CD4-positive, alpha-beta T cell treated with Interferon gamma for 1 hour (primary cell): ENCODE measurements around the gene ISLR.

Experiments used
- DNase-seq: peaks from one replicate; pipeline ENCODE4 v3.0.0-alpha.2; 2020

The ISLR gene

DNA sequence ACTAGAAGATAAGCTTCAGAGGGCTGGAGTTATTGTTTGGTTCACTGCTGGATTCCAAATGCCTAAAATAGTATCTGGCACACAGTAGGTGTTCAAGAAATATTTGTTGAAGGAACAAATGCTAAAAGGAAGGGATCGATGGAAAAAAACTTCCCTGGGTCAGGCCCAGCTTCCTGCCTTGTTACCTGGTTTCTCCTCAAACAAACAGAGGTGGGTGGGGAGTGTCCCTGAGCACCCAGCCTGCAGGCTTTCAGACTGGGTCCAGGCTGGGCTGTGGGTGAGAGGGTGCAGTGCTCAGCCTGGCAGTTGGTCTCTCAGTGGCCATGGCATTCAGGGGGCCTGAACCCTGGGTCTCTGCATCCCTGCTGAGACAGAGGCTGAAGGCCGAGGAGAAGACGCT is 43.4 kb downstream of the ISLR start:
- DNase-seq: no peak

DNA sequence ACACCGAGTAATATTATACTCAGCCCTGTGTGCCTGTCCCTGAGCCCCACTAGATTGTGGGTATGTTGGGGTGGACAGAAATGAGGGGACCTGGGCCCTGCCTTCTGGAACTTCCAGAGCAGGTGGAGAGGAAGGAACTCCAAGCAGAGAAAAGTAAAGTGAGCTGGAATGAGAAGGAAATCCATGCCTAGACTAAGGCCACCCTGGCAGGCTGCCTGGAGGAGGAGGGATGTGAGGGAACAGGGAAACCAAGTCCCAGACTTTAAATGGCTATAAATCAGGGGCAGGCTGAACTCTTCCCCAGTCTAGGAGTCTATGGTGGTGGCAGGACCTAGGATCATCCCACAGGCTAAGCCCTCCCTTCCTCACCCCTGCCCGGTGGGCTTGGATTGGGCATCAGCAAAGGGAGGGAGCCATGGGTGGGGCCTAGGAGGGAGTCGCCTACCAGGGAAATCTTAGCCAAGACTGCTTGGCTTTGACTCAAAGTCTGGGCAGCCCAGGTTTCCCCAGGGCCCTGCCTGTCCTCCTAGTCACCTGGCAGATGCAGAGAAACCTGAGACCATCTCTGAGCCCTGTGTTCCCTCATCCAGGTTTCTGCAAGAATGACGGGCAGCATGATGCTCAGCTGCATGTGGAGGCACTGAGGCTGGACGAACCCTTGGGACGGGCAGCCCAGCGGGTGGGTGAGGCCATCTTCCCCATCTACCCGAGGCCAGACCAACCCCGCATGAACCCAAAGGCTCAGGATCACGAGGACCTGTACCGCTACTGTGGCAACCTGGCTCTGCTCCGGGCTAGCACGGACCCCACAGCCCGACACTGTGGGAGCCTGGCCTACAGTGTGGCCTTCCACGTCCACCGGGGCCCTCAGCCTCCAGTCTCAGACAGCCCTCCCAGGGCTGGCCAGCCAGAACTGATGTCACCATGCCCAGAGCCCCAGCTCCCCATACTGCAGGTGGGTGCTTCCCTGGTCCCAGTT is 44.7 kb downstream of the ISLR start:
- DNase-seq: no peak

DNA sequence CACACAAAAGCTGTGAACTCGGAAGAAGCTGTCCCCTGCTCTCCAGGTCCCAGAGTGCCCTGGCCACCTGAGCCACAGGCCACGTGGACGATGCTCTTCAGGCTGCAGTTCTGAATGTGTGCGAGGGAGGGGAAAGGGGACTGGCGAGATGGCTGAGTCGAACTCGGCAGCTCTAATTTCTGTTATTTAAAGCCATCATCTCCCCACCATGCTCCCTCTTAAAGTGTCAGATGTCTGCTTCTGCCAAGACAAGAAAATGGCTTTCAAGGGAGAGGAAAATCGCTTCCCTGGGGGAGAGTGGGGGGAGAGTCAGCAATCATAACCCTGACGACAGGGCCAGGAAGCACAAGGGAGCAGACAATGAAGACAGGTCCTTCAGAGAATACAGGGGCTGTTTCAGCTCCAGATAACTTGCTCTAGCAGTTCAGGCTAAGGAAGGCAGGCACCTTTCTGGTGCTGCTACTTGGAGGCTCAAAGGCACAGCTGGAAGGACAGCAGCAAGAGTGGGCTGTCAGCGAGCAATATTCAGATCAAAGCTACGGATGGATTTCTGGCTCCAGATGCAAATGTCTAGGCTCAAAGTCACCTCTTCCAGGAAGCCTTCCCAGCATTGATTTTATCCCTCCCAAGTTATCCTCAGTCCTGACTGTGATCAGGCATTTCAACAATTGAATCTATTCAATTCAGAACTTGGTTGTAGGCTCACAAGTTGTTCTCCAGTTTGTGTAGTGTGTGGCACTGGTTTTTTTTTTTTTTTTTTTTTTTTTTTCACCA is 47.2 kb downstream of the ISLR start:
- DNase-seq: no peak

DNA sequence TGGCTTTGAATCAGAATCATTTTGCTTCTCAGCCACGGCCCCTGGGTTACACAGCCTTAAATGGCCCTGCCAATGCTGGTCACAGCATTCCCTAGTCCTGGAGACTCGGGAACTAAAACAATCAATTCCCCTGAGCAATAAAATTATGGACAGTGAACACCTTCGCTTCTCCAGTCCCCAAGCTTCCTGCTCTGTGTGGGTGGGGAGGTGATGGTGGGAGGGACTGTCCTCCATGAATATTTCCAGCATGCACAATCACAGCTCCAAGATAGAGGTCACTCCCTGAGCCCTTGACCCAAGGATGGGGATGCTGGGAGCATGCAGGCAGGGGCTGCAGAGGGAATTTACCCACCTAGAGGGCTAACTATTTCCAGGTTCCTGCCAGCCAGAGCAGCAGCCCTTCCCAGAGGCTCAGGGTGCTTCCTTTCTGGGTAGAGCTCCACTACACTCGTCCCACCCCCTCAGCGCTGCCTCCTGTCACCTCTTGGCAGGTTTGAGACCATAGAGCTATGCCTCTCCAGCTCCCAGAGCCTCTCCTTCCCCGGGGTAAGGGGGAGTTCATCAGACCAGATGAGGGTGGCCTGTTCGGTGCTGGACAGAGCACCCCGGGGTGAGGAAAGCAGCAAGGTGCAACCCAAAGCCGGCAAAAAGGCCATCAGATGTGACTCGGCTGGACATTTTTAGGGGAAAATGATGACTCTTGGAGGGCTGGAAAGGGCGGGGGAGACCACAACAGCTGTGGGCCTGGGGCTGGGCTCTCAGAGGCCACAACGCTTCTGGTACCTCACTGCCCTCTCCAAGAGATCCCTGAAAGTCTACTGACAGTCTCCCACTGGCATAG is 48.1 kb downstream of the ISLR start:
- no peak for DNase-seq

DNA sequence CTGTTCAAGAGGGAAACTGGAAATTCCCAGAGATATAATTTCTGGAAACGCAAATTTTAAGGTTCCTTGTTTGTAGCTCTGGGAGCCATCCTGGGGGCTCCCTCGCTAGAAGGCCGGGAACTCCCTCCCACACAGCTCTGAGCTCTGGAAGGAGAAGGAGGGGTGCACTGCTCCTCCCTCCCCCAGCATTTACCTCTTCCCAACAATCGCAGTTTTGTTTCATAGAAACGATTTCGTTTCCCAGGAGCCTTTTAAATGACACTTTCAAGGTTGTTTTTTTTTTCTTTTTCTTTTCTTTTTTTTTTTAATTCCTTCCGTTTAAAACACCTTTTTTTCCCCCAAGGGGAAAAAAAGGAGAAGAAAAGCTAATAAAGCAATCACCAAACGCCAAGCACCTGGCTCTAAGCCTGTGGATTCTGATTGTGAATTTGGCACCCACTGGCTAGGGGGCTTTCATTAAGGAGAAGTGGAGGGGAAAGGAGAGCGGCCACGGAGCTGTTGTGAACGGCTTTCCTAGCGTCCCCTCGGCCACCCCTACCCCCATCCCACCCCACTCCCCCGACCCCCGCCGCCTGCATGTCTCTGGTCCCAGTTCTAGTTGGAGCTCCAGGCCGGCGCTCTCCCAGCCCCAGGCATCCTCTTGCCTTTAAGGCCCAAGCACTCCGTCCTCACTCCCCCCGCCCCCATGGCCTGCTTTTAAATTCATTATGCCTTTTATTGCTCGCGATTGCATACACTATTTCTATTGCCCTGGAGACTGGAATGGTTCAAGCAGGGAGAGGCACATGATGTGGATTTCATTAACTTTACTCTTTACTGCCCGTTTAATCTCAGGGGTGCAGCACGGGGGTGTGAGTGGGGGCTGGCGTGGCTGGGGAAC is 49.0 kb downstream of the ISLR start:
- DNase-seq: no peak

DNA sequence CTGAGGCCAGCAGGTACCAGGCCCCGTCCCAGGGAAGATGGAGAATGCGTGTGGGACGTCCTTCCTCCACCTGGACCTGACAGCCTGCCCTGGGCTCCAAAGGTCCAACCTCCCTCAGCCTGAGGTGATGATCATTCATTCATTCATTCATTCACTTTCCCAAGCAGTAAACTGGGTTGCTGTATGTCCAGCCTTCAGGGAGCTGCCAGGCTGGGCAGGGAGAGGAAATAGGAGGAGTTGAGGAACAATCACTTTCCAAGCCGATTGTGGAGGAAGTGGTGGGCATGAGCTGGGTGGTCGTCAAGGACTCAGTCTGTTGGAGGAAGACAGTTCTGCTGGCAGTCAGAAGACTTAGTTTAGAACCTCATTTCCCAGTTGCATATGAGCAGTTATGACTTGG is 52.4 kb downstream of the ISLR start:
- no peak for DNase-seq
